Choroid plexus epithelial cell (primary cell): ENCODE data around the gene SLC17A6.

Source experiments
- DNase-seq: peaks from one replicate; pipeline ENCODE4 v3.0.0-alpha.2; 2010; ENCODE audit warnings: low read depth
- H3K4me3 ChIP-seq: 2 replicates; pipeline ENCODE4 v1.5.1; 2011; ENCODE audit warnings: low read depth, mild to moderate bottlenecking, control low read depth, low read length, moderate library complexity
- TF ChIP-seq, protein P1 (sequence below): conservative IDR thresholded peaks from 2 replicates; pipeline ENCODE4 v1.5.1; 2011; ENCODE audit warnings: low read depth, mild to moderate bottlenecking, control low read depth, inconsistent platforms, low read length, moderate library complexity

Gene SLC17A6

DNA sequence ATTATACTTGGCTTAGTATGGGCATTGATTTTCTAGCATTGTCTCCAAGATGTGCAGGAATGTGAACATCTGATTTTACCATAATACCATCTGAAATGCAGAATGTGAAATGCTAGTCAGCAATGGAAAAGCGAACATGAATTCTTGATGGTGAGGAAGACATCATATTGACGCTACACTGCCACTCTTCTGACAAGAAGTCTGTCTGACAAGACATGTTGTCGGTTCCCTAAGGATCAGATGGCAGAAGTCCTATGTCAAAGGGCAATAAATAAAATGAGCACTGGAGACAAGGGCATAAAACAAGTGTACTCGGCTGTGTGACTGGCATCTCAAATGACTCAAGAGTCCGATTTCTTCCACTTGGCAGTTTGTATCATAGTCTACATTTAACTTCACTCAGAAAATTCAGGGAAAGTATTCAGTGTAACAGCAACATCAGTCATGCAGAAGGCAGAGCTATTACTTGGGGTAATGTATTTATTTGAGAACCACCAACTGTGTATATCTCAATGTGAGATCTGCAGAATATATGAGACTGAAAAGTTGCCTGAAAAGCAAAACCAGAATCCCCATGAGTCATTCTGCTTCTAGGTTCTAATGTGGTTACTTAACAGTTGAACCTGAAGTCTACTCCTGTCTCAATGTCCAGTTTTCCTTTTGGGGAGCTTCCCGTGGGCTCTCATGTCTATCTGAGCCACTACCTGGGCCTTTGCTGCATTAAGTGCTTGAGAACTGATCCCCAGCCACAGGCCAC lies 51.5 kb downstream of the SLC17A6 start:
- no peak overlapping the region for H3K4me3 ChIP-seq
- TF ChIP-seq, protein P1, sequence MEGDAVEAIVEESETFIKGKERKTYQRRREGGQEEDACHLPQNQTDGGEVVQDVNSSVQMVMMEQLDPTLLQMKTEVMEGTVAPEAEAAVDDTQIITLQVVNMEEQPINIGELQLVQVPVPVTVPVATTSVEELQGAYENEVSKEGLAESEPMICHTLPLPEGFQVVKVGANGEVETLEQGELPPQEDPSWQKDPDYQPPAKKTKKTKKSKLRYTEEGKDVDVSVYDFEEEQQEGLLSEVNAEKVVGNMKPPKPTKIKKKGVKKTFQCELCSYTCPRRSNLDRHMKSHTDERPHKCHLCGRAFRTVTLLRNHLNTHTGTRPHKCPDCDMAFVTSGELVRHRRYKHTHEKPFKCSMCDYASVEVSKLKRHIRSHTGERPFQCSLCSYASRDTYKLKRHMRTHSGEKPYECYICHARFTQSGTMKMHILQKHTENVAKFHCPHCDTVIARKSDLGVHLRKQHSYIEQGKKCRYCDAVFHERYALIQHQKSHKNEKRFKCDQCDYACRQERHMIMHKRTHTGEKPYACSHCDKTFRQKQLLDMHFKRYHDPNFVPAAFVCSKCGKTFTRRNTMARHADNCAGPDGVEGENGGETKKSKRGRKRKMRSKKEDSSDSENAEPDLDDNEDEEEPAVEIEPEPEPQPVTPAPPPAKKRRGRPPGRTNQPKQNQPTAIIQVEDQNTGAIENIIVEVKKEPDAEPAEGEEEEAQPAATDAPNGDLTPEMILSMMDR = no peak
- no peak for DNase-seq

DNA sequence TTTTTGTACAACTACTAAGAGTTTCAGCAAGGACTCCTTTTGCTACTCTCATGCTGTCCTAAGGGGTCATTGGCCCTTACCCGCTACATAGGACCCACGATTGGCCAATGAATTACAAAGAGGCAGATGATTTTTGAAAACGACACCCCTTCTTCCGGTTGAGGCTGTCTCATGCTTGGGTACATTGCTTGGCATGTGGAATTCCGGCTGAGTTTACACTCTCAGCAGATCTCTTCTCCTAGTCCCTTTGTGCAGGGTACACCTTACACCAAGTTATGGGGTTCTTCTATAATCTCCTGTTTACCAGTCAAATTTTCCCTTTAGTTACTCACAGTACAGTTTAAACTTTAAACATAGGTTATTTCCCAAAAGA lies 52.1 kb downstream of the SLC17A6 start:
- TF ChIP-seq, protein P1 = no peak
- no peak for DNase-seq
- no peak overlapping the region for H3K4me3 ChIP-seq

DNA sequence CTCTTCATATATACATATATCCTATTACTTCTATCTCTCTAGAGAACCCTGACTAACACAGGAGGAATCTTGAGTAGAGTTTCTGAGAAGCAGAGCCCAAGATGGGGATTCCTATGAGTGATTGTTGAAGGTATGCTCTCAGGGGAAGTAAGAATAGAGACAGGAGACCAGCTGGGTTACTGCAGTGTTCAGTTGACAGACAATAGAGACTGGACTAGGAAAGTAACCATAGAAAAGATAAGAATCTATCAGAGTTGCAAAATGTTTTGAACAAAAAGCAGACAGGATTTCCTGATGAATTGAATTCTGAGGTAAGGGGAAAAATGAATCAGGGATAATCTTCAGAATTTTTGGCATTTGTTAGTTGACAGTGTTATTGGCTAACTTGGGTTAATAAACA lies 54.4 kb downstream of the SLC17A6 start:
- TF ChIP-seq, protein P1 = no peak
- DNase-seq = no peak
- no peak overlapping the region for H3K4me3 ChIP-seq

DNA sequence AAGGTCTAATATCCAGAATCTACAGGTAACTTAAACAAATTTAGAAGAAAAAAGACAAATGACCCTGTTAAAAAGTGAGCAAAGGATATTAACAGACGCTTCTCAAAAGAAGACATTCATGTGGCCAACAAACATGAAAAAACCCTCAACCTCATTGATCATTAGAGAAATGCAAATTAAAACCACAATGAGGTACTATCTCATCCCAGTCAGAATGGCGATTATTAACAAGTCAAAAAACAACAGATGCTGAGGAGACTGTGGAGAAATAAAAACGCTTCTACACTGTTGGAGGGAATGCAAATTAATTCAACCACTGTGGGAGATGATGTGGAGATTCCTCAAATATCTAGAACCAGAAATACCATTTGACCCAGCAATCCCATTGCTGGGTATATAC lies 67.2 kb downstream of the SLC17A6 start:
- TF ChIP-seq, protein P1 = no peak

DNA sequence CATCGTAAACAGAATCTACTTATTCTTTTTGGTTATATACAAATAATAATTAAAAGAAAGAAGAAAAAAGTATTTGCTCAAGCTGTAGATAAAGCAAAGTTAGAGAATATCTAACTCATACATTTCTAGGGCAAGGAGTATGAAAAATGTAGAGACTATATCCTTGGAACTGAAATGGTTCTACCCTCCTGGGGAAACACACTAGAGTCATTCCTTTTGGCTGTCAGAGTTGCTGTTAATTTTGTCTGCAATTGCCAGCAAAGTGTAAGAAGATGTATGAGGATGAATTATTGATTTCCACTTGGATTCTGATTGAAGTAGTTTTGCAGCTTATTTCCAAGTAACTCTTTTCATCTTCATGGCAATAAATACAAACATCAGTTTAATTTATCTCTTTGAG lies 69.1 kb downstream of the SLC17A6 start:
- no peak overlapping the region for H3K4me3 ChIP-seq
- TF ChIP-seq, protein P1 = no peak
- DNase-seq = no peak

More for the DNA sequence above, 67.2 kb downstream of the SLC17A6 start:
- H3K4me3 ChIP-seq = no peak overlapping the region
- no peak for DNase-seq

DNA sequence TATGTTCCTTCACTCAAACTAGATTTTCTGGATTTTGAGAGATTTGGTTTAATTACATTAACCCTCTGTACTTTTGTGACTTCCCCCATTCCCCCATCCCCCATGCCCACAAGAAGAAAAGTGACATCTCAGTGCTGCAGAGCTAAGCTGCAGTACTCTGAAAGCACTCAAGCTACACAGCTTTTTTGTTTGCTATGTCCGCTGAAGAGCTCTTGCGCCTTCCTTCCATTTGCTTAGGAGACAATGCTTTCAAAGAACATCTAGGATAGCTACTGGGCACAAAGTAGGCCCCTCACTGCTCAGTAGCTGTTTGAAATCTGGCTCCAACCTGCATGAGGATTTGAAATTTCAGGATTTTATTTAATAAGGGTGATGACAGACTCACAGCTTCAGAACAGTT lies 69.7 kb downstream of the SLC17A6 start:
- TF ChIP-seq, protein P1 = no peak
- no peak for DNase-seq
- no peak overlapping the region for H3K4me3 ChIP-seq

DNA sequence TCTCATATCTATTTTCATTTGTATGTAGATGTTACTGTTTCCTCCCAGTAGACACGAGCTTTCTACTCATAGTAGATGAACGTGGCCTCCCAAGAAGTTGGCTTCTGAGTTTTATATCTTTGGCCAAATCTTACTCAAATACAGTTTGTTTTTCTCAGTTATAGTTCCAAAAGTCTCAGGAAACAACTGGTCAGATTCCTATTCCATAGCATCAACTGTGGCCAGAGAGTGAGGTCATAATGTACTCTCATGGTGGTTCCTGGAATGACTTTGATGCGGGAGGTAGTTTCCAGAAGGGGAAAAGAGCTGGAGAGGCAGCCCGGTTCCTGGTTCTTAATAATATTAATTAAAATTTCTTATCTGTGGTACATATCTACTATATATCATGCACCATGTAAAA lies 77.3 kb downstream of the SLC17A6 start:
- H3K4me3 ChIP-seq = no peak overlapping the region
- DNase-seq = no peak
- TF ChIP-seq, protein P1 = no peak
